Epithelial cell of esophagus (primary cell): Measurements from ENCODE around the gene TRAPPC2.
A peak's percentile ranks its signal among the peaks of the same experiment; 100 is the strongest.

Experiments
- DNase-seq: peaks from one replicate; pipeline ENCODE4 v3.0.0; 2010; ENCODE audit warnings: low read depth
- H3K4me3 ChIP-seq: 2 replicates; pipeline ENCODE4 v1.5.1; 2011; ENCODE audit warnings: mild to moderate bottlenecking, low read length, control low read depth
- CTCF ChIP-seq: IDR thresholded peaks from 2 replicates; pipeline ENCODE4 v1.5.1; 2011; ENCODE audit warnings: low read depth, mild to moderate bottlenecking, low read length, control low read depth, inconsistent platforms; ENCODE audit not compliant: insufficient read depth; ENCODE audit errors: missing control alignments

Gene TRAPPC2

GRCh38 chrX:13734278-13735172 is at the start of gene TRAPPC2, which contains the start of gene OFD1:
TRAPPC2 (minus strand) TSS chrX:13734620; CDS start chrX:13719963, 14,657 bp downstream.
OFD1 (plus strand) TSS chrX:13734748; CDS start chrX:13735072, 324 bp downstream.
- peak within 1 kb of the TSS; percentile 73 for H3K4me3 ChIP-seq
- TF ChIP-seq CTCF = no peak
- DNase-seq = peak; percentile 94

GRCh38 chrX:13780868-13781427 is 46.5 kb upstream of the TRAPPC2 start:
- no peak overlapping the region for H3K4me3 ChIP-seq
- no peak for TF ChIP-seq CTCF
- no peak for DNase-seq

GRCh38 chrX:13778916-13779315 is 44.5 kb upstream of the TRAPPC2 start:
- TF ChIP-seq CTCF = no peak
- H3K4me3 ChIP-seq = no peak overlapping the region

GRCh38 chrX:13776387-13776786 is 42.0 kb upstream of the TRAPPC2 start:
- no peak overlapping the region for H3K4me3 ChIP-seq
- TF ChIP-seq CTCF = no peak
- no peak for DNase-seq

More at GRCh38 chrX:13778916-13779315, 44.5 kb upstream of the TRAPPC2 start:
- peak; percentile 30 for DNase-seq

GRCh38 chrX:13775837-13776236 is 41.4 kb upstream of the TRAPPC2 start:
- DNase-seq = no peak
- no peak overlapping the region for H3K4me3 ChIP-seq
- TF ChIP-seq CTCF = no peak

- H3K4me3 ChIP-seq = no peak overlapping the region
- DNase-seq = no peak
- TF ChIP-seq CTCF = no peak
These were observed 40.3 kb upstream of the TRAPPC2 start for GRCh38 chrX:13774696-13775095.

- TF ChIP-seq CTCF = no peak
- DNase-seq = no peak
- no peak overlapping the region for H3K4me3 ChIP-seq
These were observed 35.7 kb upstream of the TRAPPC2 start for GRCh38 chrX:13770013-13770535.
